HepG2 (cell line): ENCODE measurements around the gene NEK8. TPM values are rescaled to one million over a fixed set of nuclear protein-coding genes. Genes with fewer than 3 reads are reported as not detected.

Source experiments
- AGO1 ChIP-seq: fragments of 200-400 bp; formaldehyde crosslinking; IDR thresholded peaks from 2 replicates; pipeline ENCODE4 v1.6.1; 2017; ENCODE audit warnings: mild to moderate bottlenecking, low read depth, low read length, moderate library complexity; ENCODE audit not compliant: poor library complexity, severe bottlenecking
- HNRNPK ChIP-seq: fragments of 200-400 bp; formaldehyde crosslinking; IDR thresholded peaks from 2 replicates; pipeline ENCODE4 v1.6.1; 2018; ENCODE audit warnings: low read length, low read depth, moderate library complexity, mild to moderate bottlenecking; ENCODE audit not compliant: poor library complexity, severe bottlenecking
- KAT2B ChIP-seq: fragments of 150-350 bp; IDR thresholded peaks from 2 replicates; pipeline ENCODE4 v1.6.1; 2014; ENCODE audit warnings: low read depth, low read length, borderline replicate concordance
- KLF11 ChIP-seq: IDR thresholded peaks from 2 replicates; pipeline ENCODE4 v1.6.1; 2016; ENCODE audit warnings: missing compliant biosample characterization
- KLF12 ChIP-seq: sonication (generic); formaldehyde crosslinking; IDR thresholded peaks from 2 replicates; pipeline ENCODE4 v1.4.0; 2020; ENCODE audit warnings: missing genetic modification reagents, borderline replicate concordance
- MEF2D ChIP-seq: sonication (generic); formaldehyde crosslinking; IDR thresholded peaks from 2 replicates; pipeline ENCODE4 v1.5.1; 2020; ENCODE audit warnings: mild to moderate bottlenecking, missing genetic modification reagents
- NR2F1 ChIP-seq, 2 experiments: fragments of 450-650 bp in 1 of 2; formaldehyde crosslinking in 1 of 2; IDR thresholded peaks; 2 replicates each; pipeline versions ENCODE4 v1.5.0 to v1.6.1; 2016 to 2020; ENCODE audit warnings: mild to moderate bottlenecking in 1 of 2, missing compliant biosample characterization in 1 of 2, missing genetic modification reagents in 1 of 2, moderate library complexity in 1 of 2
- ZBTB21 ChIP-seq: sonication (generic); formaldehyde crosslinking; IDR thresholded peaks from 2 replicates; pipeline ENCODE4 v1.4.0; 2020; ENCODE audit warnings: missing genetic modification reagents
- ZC3H13 ChIP-seq: sonication (generic); formaldehyde crosslinking; IDR thresholded peaks from 2 replicates; pipeline ENCODE4 v1.8.1; 2023; ENCODE audit warnings: mild to moderate bottlenecking, missing genetic modification reagents, moderate library complexity
- ZFP41 ChIP-seq: sonication (generic); formaldehyde crosslinking; IDR thresholded peaks from 2 replicates; pipeline ENCODE4 v1.4.0; 2020; ENCODE audit warnings: mild to moderate bottlenecking, missing genetic modification reagents, borderline replicate concordance
- ZMYM3 ChIP-seq: sonication (generic); formaldehyde crosslinking; IDR thresholded peaks from 2 replicates; pipeline ENCODE4 v1.5.1; 2020; ENCODE audit warnings: mild to moderate bottlenecking, missing genetic modification reagents
- ZNF431 ChIP-seq: sonication (generic); formaldehyde crosslinking; IDR thresholded peaks from 2 replicates; pipeline ENCODE4 v1.9.0; 2022; ENCODE audit warnings: missing genetic modification reagents, low read depth, mild to moderate bottlenecking, borderline replicate concordance
- ZNF44 ChIP-seq: sonication (generic); formaldehyde crosslinking; IDR thresholded peaks from 2 replicates; pipeline ENCODE4 v1.5.1; 2020; ENCODE audit warnings: mild to moderate bottlenecking, missing genetic modification reagents
- ZNF496 ChIP-seq: sonication (generic); formaldehyde crosslinking; IDR thresholded peaks from 2 replicates; pipeline ENCODE4 v1.8.1; 2023; ENCODE audit warnings: mild to moderate bottlenecking, moderate library complexity, missing genetic modification reagents; ENCODE audit not compliant: insufficient replicate concordance
- ZNF83 ChIP-seq: sonication (generic); formaldehyde crosslinking; IDR thresholded peaks from 2 replicates; pipeline ENCODE4 v1.4.0; 2020; ENCODE audit warnings: missing genetic modification reagents, mild to moderate bottlenecking, borderline replicate concordance
- ZSCAN22 ChIP-seq: sonication (generic); formaldehyde crosslinking; IDR thresholded peaks from 2 replicates; pipeline ENCODE4 v1.4.0; 2020; ENCODE audit warnings: mild to moderate bottlenecking, missing genetic modification reagents
- polyA plus RNA-seq, 8 experiments: library from polyadenylated mRNA; depleted of rRNA in 3 of 8; stranded (reverse) in 7 of 8; unstranded in 1 of 8; fragments of >200 nt; fragmentation: Illumina TruSeq in 4 of 8; extraction: Trizol in 4 of 8; gene quantifications; 2 replicates each; pipeline versions ENCODE4 v1.2.1 to v1.2.3, GENCODE V29; 2011 to 2016; ENCODE audit warnings: low read depth in 4 of 8, missing spikeins in 1 of 8, mixed read lengths in 1 of 8; ENCODE audit not compliant: insufficient read depth in 1 of 8
- total RNA-seq, 5 experiments: library from RNA; depleted of rRNA; stranded (reverse); fragments of >200 nt; fragmentation: Illumina TruSeq; extraction: Trizol; gene quantifications; 2 replicates each; pipeline ENCODE4 v1.2.3, GENCODE V29; 2016; ENCODE audit warnings: low read depth in 1 of 5
- TF ChIP-seq, protein P1 (sequence below): sonication (generic); formaldehyde crosslinking; IDR thresholded peaks from 2 replicates; pipeline ENCODE4 v1.8.0; 2022; ENCODE audit warnings: missing genetic modification reagents, mild to moderate bottlenecking, inconsistent platforms, borderline replicate concordance
- TF ChIP-seq, protein P2 (sequence below): sonication (generic); formaldehyde crosslinking; IDR thresholded peaks from 2 replicates; pipeline ENCODE4 v1.9.0; 2021; ENCODE audit warnings: mild to moderate bottlenecking, missing genetic modification reagents
- TF ChIP-seq, protein P3 (sequence below): sonication (generic); formaldehyde crosslinking; IDR thresholded peaks from 2 replicates; pipeline ENCODE4 v1.4.0; 2020; ENCODE audit warnings: missing genetic modification reagents

The NEK8 gene
- total and polyA plus RNA-seq, 2 of the 13 experiments (the other 11 are each of a cell fraction or from before 2014, with no cell fraction given) = 5.8 to 13.5 TPM

DNA sequence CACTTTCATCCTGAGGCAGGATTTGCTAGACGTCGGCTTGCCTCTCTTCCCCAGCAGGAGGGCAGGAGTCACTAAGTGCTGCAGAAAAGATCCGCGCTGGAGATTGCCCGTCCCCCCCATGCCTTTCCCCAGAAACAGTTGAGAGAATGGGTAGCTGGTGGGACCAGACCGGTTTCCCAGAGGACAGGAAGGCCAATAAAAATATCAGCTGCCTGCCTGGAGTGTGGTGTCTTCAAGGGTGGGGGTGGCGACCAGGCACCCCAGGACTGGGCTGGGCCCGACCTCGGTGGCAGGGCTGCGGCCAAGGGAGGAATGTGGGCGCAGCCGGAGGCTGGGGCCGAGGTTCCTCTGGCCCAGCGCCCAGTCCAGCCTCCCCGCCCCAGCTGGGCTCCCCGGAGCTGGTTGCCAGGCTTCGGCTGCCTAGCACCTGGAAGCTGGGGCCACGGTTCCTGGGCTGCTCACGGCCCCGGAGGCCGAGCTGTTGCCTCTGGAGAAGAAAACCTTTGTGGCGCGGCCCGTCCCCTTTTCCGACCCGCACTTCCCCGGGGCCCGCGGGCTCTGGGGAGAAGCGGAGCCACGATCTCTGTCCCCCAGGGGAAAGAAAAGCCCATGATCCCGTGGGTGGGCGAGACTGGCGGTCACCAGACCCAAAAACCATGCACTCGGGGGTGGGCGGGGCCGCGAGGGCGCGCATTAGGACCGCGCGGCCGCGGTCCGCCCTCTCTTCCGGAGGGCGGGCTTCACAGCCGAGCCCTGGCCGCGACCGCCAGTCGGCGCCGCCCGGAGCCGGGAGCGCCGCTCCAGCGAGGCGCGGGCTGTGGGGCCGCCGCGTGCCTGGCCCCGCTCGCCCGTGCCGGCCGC, 14.9 kb downstream of the NEK8 start, which contains the start of gene TRAF4 (continued):
- no peak; the same call in 1 of the 2 replicates for TF ChIP-seq ZC3H13
- TF ChIP-seq, protein P1, sequence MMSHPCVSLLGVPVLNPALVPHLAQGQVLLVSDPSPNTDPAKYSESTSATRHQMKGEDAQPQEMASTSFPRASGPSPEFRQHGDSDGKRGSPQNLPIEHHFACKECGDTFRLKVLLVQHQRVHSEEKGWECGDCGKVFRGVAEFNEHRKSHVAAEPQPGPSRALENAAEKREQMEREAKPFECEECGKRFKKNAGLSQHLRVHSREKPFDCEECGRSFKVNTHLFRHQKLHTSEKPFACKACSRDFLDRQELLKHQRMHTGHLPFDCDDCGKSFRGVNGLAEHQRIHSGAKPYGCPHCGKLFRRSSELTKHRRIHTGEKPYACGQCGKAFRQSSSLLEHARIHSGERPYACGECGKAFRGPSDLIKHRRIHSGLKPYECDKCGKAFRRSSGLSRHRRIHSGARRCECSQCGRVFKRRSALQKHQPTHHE (CRISPR knock-in tag) = peak; percentile 52; the same call in 1 of the 2 replicates
- peak; percentile 43 for TF ChIP-seq HNRNPK
- TF ChIP-seq ZBTB21 = no peak
- no peak for TF ChIP-seq ZSCAN22
- TF ChIP-seq KLF12 (CRISPR knock-in tag) = peak; percentile 88
- peak; percentile 27; the same call in 1 of the 2 replicates for TF ChIP-seq ZNF431 (CRISPR knock-in tag)
- no peak for TF ChIP-seq ZNF44 (CRISPR knock-in tag)
- TF ChIP-seq AGO1 = peak; percentile 91
- TF ChIP-seq ZFP41 (CRISPR knock-in tag) = no peak
- no peak for TF ChIP-seq ZMYM3
- TF ChIP-seq NR2F1 (CRISPR knock-in tag; IDR thresholded peaks at IDR 0.05) = no peak; a peak in 1 of 4 replicates
- TF ChIP-seq, protein P2, sequence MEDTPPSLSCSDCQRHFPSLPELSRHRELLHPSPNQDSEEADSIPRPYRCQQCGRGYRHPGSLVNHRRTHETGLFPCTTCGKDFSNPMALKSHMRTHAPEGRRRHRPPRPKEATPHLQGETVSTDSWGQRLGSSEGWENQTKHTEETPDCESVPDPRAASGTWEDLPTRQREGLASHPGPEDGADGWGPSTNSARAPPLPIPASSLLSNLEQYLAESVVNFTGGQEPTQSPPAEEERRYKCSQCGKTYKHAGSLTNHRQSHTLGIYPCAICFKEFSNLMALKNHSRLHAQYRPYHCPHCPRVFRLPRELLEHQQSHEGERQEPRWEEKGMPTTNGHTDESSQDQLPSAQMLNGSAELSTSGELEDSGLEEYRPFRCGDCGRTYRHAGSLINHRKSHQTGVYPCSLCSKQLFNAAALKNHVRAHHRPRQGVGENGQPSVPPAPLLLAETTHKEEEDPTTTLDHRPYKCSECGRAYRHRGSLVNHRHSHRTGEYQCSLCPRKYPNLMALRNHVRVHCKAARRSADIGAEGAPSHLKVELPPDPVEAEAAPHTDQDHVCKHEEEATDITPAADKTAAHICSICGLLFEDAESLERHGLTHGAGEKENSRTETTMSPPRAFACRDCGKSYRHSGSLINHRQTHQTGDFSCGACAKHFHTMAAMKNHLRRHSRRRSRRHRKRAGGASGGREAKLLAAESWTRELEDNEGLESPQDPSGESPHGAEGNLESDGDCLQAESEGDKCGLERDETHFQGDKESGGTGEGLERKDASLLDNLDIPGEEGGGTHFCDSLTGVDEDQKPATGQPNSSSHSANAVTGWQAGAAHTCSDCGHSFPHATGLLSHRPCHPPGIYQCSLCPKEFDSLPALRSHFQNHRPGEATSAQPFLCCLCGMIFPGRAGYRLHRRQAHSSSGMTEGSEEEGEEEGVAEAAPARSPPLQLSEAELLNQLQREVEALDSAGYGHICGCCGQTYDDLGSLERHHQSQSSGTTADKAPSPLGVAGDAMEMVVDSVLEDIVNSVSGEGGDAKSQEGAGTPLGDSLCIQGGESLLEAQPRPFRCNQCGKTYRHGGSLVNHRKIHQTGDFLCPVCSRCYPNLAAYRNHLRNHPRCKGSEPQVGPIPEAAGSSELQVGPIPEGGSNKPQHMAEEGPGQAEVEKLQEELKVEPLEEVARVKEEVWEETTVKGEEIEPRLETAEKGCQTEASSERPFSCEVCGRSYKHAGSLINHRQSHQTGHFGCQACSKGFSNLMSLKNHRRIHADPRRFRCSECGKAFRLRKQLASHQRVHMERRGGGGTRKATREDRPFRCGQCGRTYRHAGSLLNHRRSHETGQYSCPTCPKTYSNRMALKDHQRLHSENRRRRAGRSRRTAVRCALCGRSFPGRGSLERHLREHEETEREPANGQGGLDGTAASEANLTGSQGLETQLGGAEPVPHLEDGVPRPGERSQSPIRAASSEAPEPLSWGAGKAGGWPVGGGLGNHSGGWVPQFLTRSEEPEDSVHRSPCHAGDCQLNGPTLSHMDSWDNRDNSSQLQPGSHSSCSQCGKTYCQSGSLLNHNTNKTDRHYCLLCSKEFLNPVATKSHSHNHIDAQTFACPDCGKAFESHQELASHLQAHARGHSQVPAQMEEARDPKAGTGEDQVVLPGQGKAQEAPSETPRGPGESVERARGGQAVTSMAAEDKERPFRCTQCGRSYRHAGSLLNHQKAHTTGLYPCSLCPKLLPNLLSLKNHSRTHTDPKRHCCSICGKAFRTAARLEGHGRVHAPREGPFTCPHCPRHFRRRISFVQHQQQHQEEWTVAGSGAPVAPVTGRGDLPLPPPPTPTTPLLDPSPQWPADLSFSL (CRISPR knock-in tag) = no peak
- TF ChIP-seq ZNF83 = no peak
- no peak for TF ChIP-seq ZNF496 (CRISPR knock-in tag)
- TF ChIP-seq, protein P3, sequence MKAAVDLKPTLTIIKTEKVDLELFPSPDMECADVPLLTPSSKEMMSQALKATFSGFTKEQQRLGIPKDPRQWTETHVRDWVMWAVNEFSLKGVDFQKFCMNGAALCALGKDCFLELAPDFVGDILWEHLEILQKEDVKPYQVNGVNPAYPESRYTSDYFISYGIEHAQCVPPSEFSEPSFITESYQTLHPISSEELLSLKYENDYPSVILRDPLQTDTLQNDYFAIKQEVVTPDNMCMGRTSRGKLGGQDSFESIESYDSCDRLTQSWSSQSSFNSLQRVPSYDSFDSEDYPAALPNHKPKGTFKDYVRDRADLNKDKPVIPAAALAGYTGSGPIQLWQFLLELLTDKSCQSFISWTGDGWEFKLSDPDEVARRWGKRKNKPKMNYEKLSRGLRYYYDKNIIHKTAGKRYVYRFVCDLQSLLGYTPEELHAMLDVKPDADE (CRISPR knock-in tag) = no peak
- TF ChIP-seq MEF2D (CRISPR knock-in tag) = no peak
- no peak for TF ChIP-seq KLF11
- no peak for TF ChIP-seq KAT2B
